K562 (cell line): ENCODE measurements around the gene PCSK2. TPM values are rescaled to one million over a fixed set of nuclear protein-coding genes. Genes with fewer than 3 reads are reported as not detected.

Source experiments
- ATAC-seq: fragments of 200-7000 bp; cut with Tn5 transposase; 3 replicates; pipeline ENCODE4 v1.9.1; 2020; ENCODE audit warnings: moderate library complexity
- BruUV-seq: library from RNA; stranded (reverse); fragments of 400-500 nt; replicated peaks from 2 replicates; lab custom pipeline; 2021; lab: Mats Ljungman, UMichigan
- CTCF ChIA-PET: fragments of 300-600 bp; formaldehyde crosslinking; extraction: SDS; loops from one replicate; lab custom pipeline; 2021; ENCODE audit warnings: low intra/inter-chr PET ratio; lab: Yijun Ruan, JAX
- POLR2A ChIA-PET: fragments of 300-600, 350-650 bp; sonication (Branson Sonifier 250); formaldehyde crosslinking; extraction: SDS; loops from one replicate; lab custom pipeline; 2021; ENCODE audit warnings: antibody characterized with exemption, inconsistent platforms; lab: Yijun Ruan, JAX
- DNase-seq, 4 experiments: peaks; one replicate each; pipeline versions ENCODE4 v3.0.0 to v3.0.0-alpha.2; 2011 to 2018; ENCODE audit warnings: low spot score in 3 of 4, mixed read lengths in 3 of 4; ENCODE audit errors: extremely low read depth in 1 of 4
- FAIRE-seq: peaks from 2 replicates; lab custom pipeline; 2011; peaks lifted over from hg19 to GRCh38; lab: Jason Lieb, UNC
- H2AFZ ChIP-seq: 2 replicates; pipeline ENCODE4 v1.6.0; 2011; ENCODE audit warnings: low read depth, low read length, control low read depth, inconsistent platforms
- H3K27ac ChIP-seq: fragments of 200-600 bp; 3 replicates; pipeline ENCODE4 v1.8.0; 2011; ENCODE audit warnings: low read depth, mild to moderate bottlenecking, control low read depth, inconsistent platforms, low read length, moderate library complexity, mixed read lengths; ENCODE audit errors: extremely low read depth
- H3K27me3 ChIP-seq, 2 experiments: fragments of 300-600 bp in 1 of 2; 2 replicates in 1 of 2; 3 replicates in 1 of 2; pipeline versions ENCODE4 v1.6.0 to v1.8.0; 2011; ENCODE audit warnings: inconsistent platforms in 2 of 2, low read length in 2 of 2, mild to moderate bottlenecking in 1 of 2, mixed read lengths in 1 of 2, moderate library complexity in 1 of 2; ENCODE audit not compliant: control insufficient read depth in 2 of 2, insufficient read depth in 2 of 2
- H3K36me3 ChIP-seq: fragments of 300-600 bp; 3 replicates; pipeline ENCODE4 v1.8.0; 2011; ENCODE audit warnings: mild to moderate bottlenecking, low read length, inconsistent platforms; ENCODE audit not compliant: control insufficient read depth, insufficient read depth
- H3K4me1 ChIP-seq, 2 experiments: fragments of 200-600 bp in 1 of 2; replicated peaks in 1 of 2; 2 replicates in 1 of 2; 3 replicates in 1 of 2; pipeline versions ENCODE4 v1.5.1 to v1.8.0; 2011; ENCODE audit warnings: inconsistent platforms in 2 of 2, low read length in 2 of 2, mild to moderate bottlenecking in 1 of 2, mixed read lengths in 1 of 2, moderate library complexity in 1 of 2; ENCODE audit not compliant: control insufficient read depth in 2 of 2, insufficient read depth in 2 of 2
- H3K4me2 ChIP-seq: 2 replicates; pipeline ENCODE4 v1.6.1; 2011; ENCODE audit warnings: low read length, control low read depth, inconsistent platforms, mixed read lengths; ENCODE audit not compliant: insufficient read depth
- H3K4me3 ChIP-seq: fragments of 200-600 bp; sonication (generic), shearing (Covaris generic); 2 replicates; pipeline ENCODE4 v1.5.1; 2016; ENCODE audit warnings: control low read depth, inconsistent platforms
- H3K79me2 ChIP-seq: fragments of 200-600 bp; 3 replicates; pipeline ENCODE4 v1.8.0; 2011; ENCODE audit warnings: low read length, inconsistent platforms; ENCODE audit not compliant: control insufficient read depth, insufficient read depth
- H3K9ac ChIP-seq, 2 experiments: 2 replicates each; pipeline versions ENCODE4 v1.6.0 to v1.6.1; 2011; ENCODE audit warnings: low read depth in 2 of 2, low read length in 2 of 2, control low read depth in 1 of 2, inconsistent platforms in 1 of 2, mild to moderate bottlenecking in 1 of 2, mixed read lengths in 1 of 2; ENCODE audit not compliant: insufficient read depth in 1 of 2
- H3K9me1 ChIP-seq: one replicate; pipeline ENCODE4 v1.6.0; 2011; ENCODE audit warnings: inconsistent platforms, mild to moderate bottlenecking, low read length, moderate library complexity; ENCODE audit not compliant: control insufficient read depth, insufficient read depth
- H3K9me3 ChIP-seq: replicated peaks from 2 replicates; pipeline ENCODE4 v1.5.1; 2011; ENCODE audit warnings: low read depth, low read length, inconsistent platforms; ENCODE audit not compliant: control insufficient read depth, insufficient read depth
- H4K20me1 ChIP-seq: replicated peaks from 2 replicates; pipeline ENCODE4 v1.6.1; 2011; ENCODE audit warnings: low read length, inconsistent platforms, mixed read lengths; ENCODE audit not compliant: control insufficient read depth, insufficient read depth
- CREM ChIP-seq: IDR thresholded peaks from 2 replicates; pipeline ENCODE4 v1.6.1; 2014; ENCODE audit warnings: antibody characterized with exemption, low read depth
- HMBOX1 ChIP-seq: sonication (generic); IDR thresholded peaks from 2 replicates; pipeline ENCODE4 v1.6.1; 2016
- MAX ChIP-seq: sonication (generic); formaldehyde crosslinking; IDR thresholded peaks from 2 replicates; pipeline ENCODE4 v1.9.0; 2022; ENCODE audit warnings: mild to moderate bottlenecking, missing genetic modification reagents
- MEIS2 ChIP-seq: fragments of 450-650 bp; IDR thresholded peaks from 2 replicates; pipeline ENCODE4 v1.6.1; 2014; ENCODE audit warnings: mild to moderate bottlenecking; ENCODE audit not compliant: partially characterized antibody
- XRCC5 ChIP-seq: fragments of 200-400 bp; formaldehyde crosslinking; IDR thresholded peaks from 2 replicates; pipeline ENCODE4 v1.6.1; 2017; ENCODE audit warnings: low read depth, mild to moderate bottlenecking, low read length
- ZNF24 ChIP-seq: fragments of 450-650 bp; IDR thresholded peaks from 2 replicates; pipeline ENCODE4 v1.6.1; 2016
- ZNF41 ChIP-seq: fragments of 250-450 bp; sonication (Bioruptor Pico); conservative IDR thresholded peaks from 2 replicates; pipeline ENCODE4 v1.4.0; 2020; ENCODE audit warnings: mild to moderate bottlenecking
- ZNF583 ChIP-seq: fragments of 250-450 bp; sonication (Bioruptor Pico); IDR thresholded peaks from 2 replicates; pipeline ENCODE4 v1.4.0; 2020
- ZNF75A ChIP-seq: fragments of 450-650 bp; formaldehyde crosslinking; IDR thresholded peaks from 2 replicates; pipeline ENCODE4 v1.4.0; 2020; ENCODE audit warnings: mild to moderate bottlenecking
- WGBS: fragments of 100-300 bp; shearing (Covaris generic); methylation state at CpG from one replicate; pipeline ENCODE4 v1.1.6; 2016; ENCODE audit warnings: low coverage, mixed read lengths; ENCODE audit not compliant: insufficient coverage; ENCODE audit errors: missing lambda C conversion rate; 5-methylcytosine and 5-hydroxymethylcytosine counted together
- in situ Hi-C: fragments of 300-500 bp; cut with MboI; formaldehyde crosslinking; loops from 4 replicates; pipeline ENCODE4 v1.15.0; 2018; ENCODE audit warnings: inconsistent platforms, mixed read lengths
- intact Hi-C: fragments of 100-400 bp; cut with micrococcal nuclease; formaldehyde crosslinking; loops from 2 replicates; pipeline ENCODE4 v1.14.2; 2022
- polyA plus RNA-seq, 8 experiments: library from polyadenylated mRNA; depleted of rRNA in 4 of 8; stranded (reverse) in 5 of 8; unstranded in 3 of 8; fragments of >200 nt; fragmentation: Nextera tagmentation in 2 of 8; fragmentation: Illumina TruSeq in 1 of 8; extraction: Ambion mirVana in 2 of 8; extraction: Trizol in 1 of 8; gene quantifications; 2 replicates each; pipeline versions ENCODE4 v1.2.1 to v1.2.3, GENCODE V29; 2011 to 2014; ENCODE audit warnings: inconsistent platforms in 1 of 8, missing spikeins in 1 of 8
- total RNA-seq, 7 experiments: library from RNA; depleted of rRNA in 6 of 7; stranded (reverse); fragments of >200 nt in 6 of 7; fragmentation: Illumina TruSeq in 2 of 7; extraction: Trizol in 2 of 7; gene quantifications; 2 replicates each; pipeline versions ENCODE4 v1.2.1 to v1.2.3, GENCODE V29; 2011 to 2021; ENCODE audit warnings: low replicate concordance in 1 of 7
- TF ChIP-seq, protein P1 (sequence below), 3 experiments: fragments of 200-800 bp in 1 of 3; sonication (Bioruptor generic) in 1 of 3; sonication (generic) in 1 of 3; formaldehyde crosslinking in 1 of 3; IDR thresholded peaks; 2 replicates each; pipeline versions ENCODE4 v1.6.1 to v1.8.0; 2016 to 2022; ENCODE audit warnings: mild to moderate bottlenecking in 2 of 3, missing compliant biosample characterization in 2 of 3, missing genetic modification characterization in 2 of 3, missing genetic modification reagents in 1 of 3
- TF ChIP-seq, protein P2 (sequence below): fragments of 450-650 bp; conservative IDR thresholded peaks from 2 replicates; pipeline ENCODE4 v1.6.1; 2016; ENCODE audit warnings: missing genetic modification characterization, low read depth, mild to moderate bottlenecking, control low read depth, missing compliant biosample characterization

The PCSK2 gene
- total and polyA plus RNA-seq, 9 of the 15 experiments (the other 6 are each of a cell fraction or from before 2014, with no cell fraction given), result 0.04 to 0.07 (median 0.05) TPM; not detected in 6

DNA sequence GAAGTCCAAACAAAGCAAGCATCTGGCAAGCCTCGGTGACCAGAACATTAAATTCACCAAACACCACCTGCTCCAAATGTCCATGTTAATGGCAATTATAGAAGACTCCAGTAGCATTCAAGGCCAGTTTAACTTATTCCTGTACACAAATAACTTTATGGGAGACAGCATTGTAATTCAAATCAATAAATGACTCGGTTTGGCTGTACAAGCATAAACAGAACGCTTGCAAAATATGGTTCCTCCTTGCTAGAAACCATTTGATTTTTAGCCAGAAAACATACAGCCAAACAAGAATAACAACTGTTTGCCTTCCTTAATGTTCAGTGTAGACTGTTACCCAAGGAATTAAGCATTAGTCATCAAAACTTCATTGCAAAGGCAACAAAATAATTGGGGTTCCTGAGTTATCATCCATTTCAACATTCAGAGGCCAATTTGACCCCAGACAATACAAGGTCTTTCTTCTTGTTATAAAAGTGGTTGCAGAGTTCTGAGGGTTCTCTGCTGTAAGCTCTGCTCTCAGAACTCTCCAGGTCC, 179.3 kb downstream of the PCSK2 start:
- no peaks in the 10 kb centered on the region for H3K79me2 ChIP-seq
- DNase-seq, result no peak
- no peaks in the 10 kb centered on the region for H3K9me1 ChIP-seq
- CTCF ChIA-PET, result no interaction called here
- no peak for FAIRE-seq
- BruUV-seq, result no TSS peak
- 0% methylated on average over 2 of the region's 3 CpGs for WGBS
- no peaks in the 10 kb centered on the region for H3K36me3 ChIP-seq
- H3K27me3 ChIP-seq, result no peaks in the 10 kb centered on the region; a peak in 1 of 5 replicates
- TF ChIP-seq, protein P1, sequence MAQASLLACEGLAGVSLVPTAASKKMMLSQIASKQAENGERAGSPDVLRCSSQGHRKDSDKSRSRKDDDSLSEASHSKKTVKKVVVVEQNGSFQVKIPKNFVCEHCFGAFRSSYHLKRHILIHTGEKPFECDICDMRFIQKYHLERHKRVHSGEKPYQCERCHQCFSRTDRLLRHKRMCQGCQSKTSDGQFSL (CRISPR knock-in tag; IDR thresholded peaks at IDR 0.05), result no peak
- TF ChIP-seq, protein P1 (tag; IDR thresholded peaks at IDR 0.05), result no peak
- TF ChIP-seq, protein P2, sequence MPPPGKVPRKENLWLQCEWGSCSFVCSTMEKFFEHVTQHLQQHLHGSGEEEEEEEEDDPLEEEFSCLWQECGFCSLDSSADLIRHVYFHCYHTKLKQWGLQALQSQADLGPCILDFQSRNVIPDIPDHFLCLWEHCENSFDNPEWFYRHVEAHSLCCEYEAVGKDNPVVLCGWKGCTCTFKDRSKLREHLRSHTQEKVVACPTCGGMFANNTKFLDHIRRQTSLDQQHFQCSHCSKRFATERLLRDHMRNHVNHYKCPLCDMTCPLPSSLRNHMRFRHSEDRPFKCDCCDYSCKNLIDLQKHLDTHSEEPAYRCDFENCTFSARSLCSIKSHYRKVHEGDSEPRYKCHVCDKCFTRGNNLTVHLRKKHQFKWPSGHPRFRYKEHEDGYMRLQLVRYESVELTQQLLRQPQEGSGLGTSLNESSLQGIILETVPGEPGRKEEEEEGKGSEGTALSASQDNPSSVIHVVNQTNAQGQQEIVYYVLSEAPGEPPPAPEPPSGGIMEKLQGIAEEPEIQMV (tag), result no peak
- TF ChIP-seq ZNF41, result no peak
- no peak for TF ChIP-seq ZNF583 (CRISPR knock-in tag)
- no peak for TF ChIP-seq HMBOX1
- TF ChIP-seq ZNF24, result no peak
- no peak for TF ChIP-seq MEIS2
- no peak for TF ChIP-seq XRCC5
- no peak for TF ChIP-seq ZNF75A (CRISPR knock-in tag)
- TF ChIP-seq CREM, result no peak
- no peak for TF ChIP-seq MAX (CRISPR knock-in tag)
- no peak overlapping the region for H3K27ac ChIP-seq
- no peak overlapping the region for H2AFZ ChIP-seq
- H3K4me2 ChIP-seq, result no peak overlapping the region
- intact Hi-C loops (no loop called here), in situ Hi-C loops (no loop called here)
- no peak overlapping the region for H3K9ac ChIP-seq
- POLR2A ChIA-PET, result interaction anchor here (0.7 kb wide), 1 partner anchor 469 kb away, joined by 3 read pairs; no protein-coding TSS in a partner anchor
- H3K4me3 ChIP-seq, result no peak overlapping the region
- ATAC-seq, result no peak
- no peaks in the 10 kb centered on the region for H4K20me1 ChIP-seq
- H3K9me3 ChIP-seq, result no peaks in the 10 kb centered on the region
- no peaks in the 10 kb centered on the region for H3K4me1 ChIP-seq
